Measurements from ENCODE around the gene NCAPG2. TPM values are rescaled to one million over a fixed set of nuclear protein-coding genes. Genes with fewer than 3 reads are reported as not detected.

NCAPG2 gene
- polyA plus RNA-seq, 1 donor (not counting 4 experiments of a cell fraction or from before 2014, with no cell fraction given), result 16.5 TPM

- dilution Hi-C loops (cut with MboI; ENCODE audit: extremely low pct_ligation_motif_present, low sequenced_read_pairs), result no loop called here
- Histone ChIP-seq H3K27me3 (ENCODE audit: control insufficient read depth, extremely low read depth, insufficient read depth, low read length) (no peaks in the 10 kb centered on the region), H2AFZ (ENCODE audit: control insufficient read depth, low read length) (no peak overlapping the region), H3K79me2 (ENCODE audit: control insufficient read depth, insufficient read depth, low read length) (no peaks in the 10 kb centered on the region), H4K20me1 (ENCODE audit: control insufficient read depth, extremely low read depth, insufficient read depth, low read length) (no peaks in the 10 kb centered on the region), H3K4me1 (ENCODE audit: control insufficient read depth, extremely low read depth, insufficient read depth, low read length) (no peaks in the 10 kb centered on the region), H3K4me3 (ENCODE audit: control insufficient read depth in 2 of 3, extremely low read depth in 1 of 3, insufficient read depth in 2 of 3, low read depth in 1 of 3, low read length in 3 of 3) (no peak overlapping the region), H3K4me2 (ENCODE audit: control insufficient read depth, extremely low read depth, insufficient read depth, low read depth, low read length) (no peak overlapping the region), H3K9me1 (ENCODE audit: control insufficient read depth, extremely low read depth, insufficient read depth, low read length) (no peaks in the 10 kb centered on the region), H3K36me3 (ENCODE audit: control insufficient read depth in 2 of 2, extremely low read depth in 1 of 2, insufficient read depth in 2 of 2, low read length in 2 of 2) (no peaks in the 10 kb centered on the region), H3K9ac (ENCODE audit: control insufficient read depth, extremely low read depth, insufficient read depth, low read length) (no peak overlapping the region), H3K27ac (ENCODE audit: control insufficient read depth, insufficient read depth, low read length) (no peak overlapping the region), H3K9me3 (ENCODE audit: control insufficient read depth, low read depth, low read length) (no peaks in the 10 kb centered on the region)
- FAIRE-seq (no peak), DNase-seq (ENCODE audit: low read depth, low spot score) (no peak)
- TF ChIP-seq EZH2 (IDR thresholded peaks at IDR 0.05; ENCODE audit: low read length) (no peak), CTCF (optimal IDR thresholded peaks at IDR 0.05 in 1 of 3, IDR thresholded peaks at IDR 0.05 in 1 of 3, conservative IDR thresholded peaks at IDR 0.05 in 1 of 3; ENCODE audit: extremely low read depth in 1 of 3, insufficient read depth in 2 of 3, low read length in 3 of 3) (no peak)
Observed at GRCh38 chr7:158617737-158618128, 86.9 kb downstream of the NCAPG2 start.

DNA sequence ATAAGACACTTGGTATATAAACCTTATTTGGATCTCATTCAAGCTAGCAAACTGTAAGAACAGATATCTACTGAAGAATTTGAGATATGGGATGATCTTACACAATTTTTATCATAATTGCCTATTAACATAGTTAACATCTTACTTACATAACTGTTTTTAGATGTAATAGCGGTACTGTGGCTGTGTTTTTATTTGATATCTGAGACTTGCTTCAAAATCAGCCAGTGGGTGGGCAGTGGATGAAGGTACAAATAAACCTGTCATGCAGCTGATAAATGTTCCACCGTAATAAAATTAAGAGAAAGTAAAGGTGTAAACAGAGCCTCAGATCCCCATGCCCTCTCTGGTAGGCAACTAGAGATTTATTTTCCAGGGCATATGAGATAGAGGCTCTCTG, 88.6 kb downstream of the NCAPG2 start:
- H3K4me1 ChIP-seq (ENCODE audit: control insufficient read depth, extremely low read depth, insufficient read depth, low read length), result no peaks in the 10 kb centered on the region
- no peak overlapping the region for H3K4me2 ChIP-seq (ENCODE audit: control insufficient read depth, extremely low read depth, insufficient read depth, low read depth, low read length)
- H3K79me2 ChIP-seq (ENCODE audit: control insufficient read depth, insufficient read depth, low read length), result no peaks in the 10 kb centered on the region
- H3K4me3 ChIP-seq (ENCODE audit: control insufficient read depth in 2 of 3, extremely low read depth in 1 of 3, insufficient read depth in 2 of 3, low read depth in 1 of 3, low read length in 3 of 3), result no peak overlapping the region
- no peaks in the 10 kb centered on the region for H3K9me3 ChIP-seq (ENCODE audit: control insufficient read depth, low read depth, low read length)
- TF ChIP-seq CTCF (optimal IDR thresholded peaks at IDR 0.05 in 1 of 3, IDR thresholded peaks at IDR 0.05 in 1 of 3, conservative IDR thresholded peaks at IDR 0.05 in 1 of 3; ENCODE audit: extremely low read depth in 1 of 3, insufficient read depth in 2 of 3, low read length in 3 of 3), result no peak
- TF ChIP-seq EZH2 (IDR thresholded peaks at IDR 0.05; ENCODE audit: low read length), result no peak
- H2AFZ ChIP-seq (ENCODE audit: control insufficient read depth, low read length), result no peak overlapping the region
- H3K27ac ChIP-seq (ENCODE audit: control insufficient read depth, insufficient read depth, low read length), result no peak overlapping the region
- DNase-seq (ENCODE audit: low read depth, low spot score), result no peak
- H3K27me3 ChIP-seq (ENCODE audit: control insufficient read depth, extremely low read depth, insufficient read depth, low read length), result no peaks in the 10 kb centered on the region
- H3K9me1 ChIP-seq (ENCODE audit: control insufficient read depth, extremely low read depth, insufficient read depth, low read length), result no peaks in the 10 kb centered on the region
- no peaks in the 10 kb centered on the region for H4K20me1 ChIP-seq (ENCODE audit: control insufficient read depth, extremely low read depth, insufficient read depth, low read length)
- no peaks in the 10 kb centered on the region for H3K36me3 ChIP-seq (ENCODE audit: control insufficient read depth in 2 of 2, extremely low read depth in 1 of 2, insufficient read depth in 2 of 2, low read length in 2 of 2)
- dilution Hi-C loops (cut with MboI; ENCODE audit: extremely low pct_ligation_motif_present, low sequenced_read_pairs), result no loop called here
- no peak for FAIRE-seq
- no peak overlapping the region for H3K9ac ChIP-seq (ENCODE audit: control insufficient read depth, extremely low read depth, insufficient read depth, low read length)

All from keratinocyte (primary cell).